ENCODE results near the gene LAMA4. TPM values are rescaled to one million over a fixed set of nuclear protein-coding genes. Genes with fewer than 3 reads are reported as not detected.

Gene LAMA4
- total RNA-seq, 4 donors from 2014 or later, result 229 to 524 (median 468) TPM

- H3K9me3 ChIP-seq, result no peaks in the 10 kb centered on the region
- H3K4me3 ChIP-seq, result no peak overlapping the region
- DNase-seq (ENCODE audit: low spot score in 2 of 2), result no peak
- WGBS, 2 donors, result 76 to 78% methylated on average over 4 of the region's 4 CpGs
- no peaks in the 10 kb centered on the region for H3K27me3 ChIP-seq
- peak overlapping the region in 2 of 4 donors; percentile 5 to 92 for H3K27ac ChIP-seq
- H3K4me1 ChIP-seq, result peaks cover 2 to 83% (median 43%) of the 10 kb centered on the region in 4 donors
- TF ChIP-seq CTCF (IDR thresholded peaks at IDR 0.05), result no peak
- TF ChIP-seq EP300 (IDR thresholded peaks at IDR 0.05), result no peak
- no peak for TF ChIP-seq POLR2A (IDR thresholded peaks at IDR 0.05)
- peaks cover 0 to 20% (median 0%) of the 10 kb centered on the region in 3 donors for H3K36me3 ChIP-seq
Measured at GRCh38 chr6:112207131-112207530, 47.2 kb downstream of the LAMA4 start.

GRCh38 chr6:112206110-112206458 lies 48.3 kb downstream of the LAMA4 start:
- H3K4me1 ChIP-seq, result peaks cover 2 to 94% (median 46%) of the 10 kb centered on the region in 4 donors
- peak overlapping the region in 3 of 4 donors; percentile 51 to 92 (median 83) for H3K27ac ChIP-seq
- no peak overlapping the region for H3K4me3 ChIP-seq
- DNase-seq (ENCODE audit: low spot score in 2 of 2), result no peak
- no peaks in the 10 kb centered on the region for H3K27me3 ChIP-seq
- TF ChIP-seq CTCF (IDR thresholded peaks at IDR 0.05) (no peak), POLR2A (IDR thresholded peaks at IDR 0.05) (no peak), EP300 (IDR thresholded peaks at IDR 0.05) (no peak)
- H3K9me3 ChIP-seq, result no peaks in the 10 kb centered on the region
- peaks cover 0 to 18% (median 0%) of the 10 kb centered on the region in 3 donors for H3K36me3 ChIP-seq

- peaks cover 0 to 22% (median 0%) of the 10 kb centered on the region in 3 donors for H3K36me3 ChIP-seq
- H3K27me3 ChIP-seq, result no peaks in the 10 kb centered on the region
- H3K4me3 ChIP-seq, result no peak overlapping the region
- peak overlapping the region; percentile 51 to 92 (median 77) for H3K27ac ChIP-seq
- H3K4me1 ChIP-seq, result peaks cover 2 to 89% (median 46%) of the 10 kb centered on the region in 4 donors
- 73% methylated on average over 5 of the region's 5 CpGs for WGBS, 2 donors
- no peaks in the 10 kb centered on the region for H3K9me3 ChIP-seq
- no peak for TF ChIP-seq POLR2A (IDR thresholded peaks at IDR 0.05)
- no peak for TF ChIP-seq CTCF (IDR thresholded peaks at IDR 0.05)
- TF ChIP-seq EP300 (IDR thresholded peaks at IDR 0.05), result no peak
- no peak for DNase-seq (ENCODE audit: low spot score in 2 of 2)
Measured at GRCh38 chr6:112205427-112206109, 48.8 kb downstream of the LAMA4 start.

GRCh38 chr6:112204350-112204706 lies 50.0 kb downstream of the LAMA4 start:
- DNase-seq (ENCODE audit: low spot score in 2 of 2), result no peak
- TF ChIP-seq CTCF (IDR thresholded peaks at IDR 0.05) (no peak), EP300 (IDR thresholded peaks at IDR 0.05) (no peak)
- H3K9me3 ChIP-seq, result no peaks in the 10 kb centered on the region
- WGBS, 2 donors, result 31 to 38% methylated on average over 4 of the region's 4 CpGs
- H3K4me3 ChIP-seq, result no peak overlapping the region
- H3K4me1 ChIP-seq, result peaks cover 2 to 81% (median 43%) of the 10 kb centered on the region in 4 donors
- H3K27ac ChIP-seq, result peak overlapping the region; percentile 69 to 92 (median 77)
- peaks cover 0 to 25% (median 0%) of the 10 kb centered on the region in 3 donors for H3K36me3 ChIP-seq
- H3K27me3 ChIP-seq, result no peaks in the 10 kb centered on the region

GRCh38 chr6:112203577-112204349 lies 50.6 kb downstream of the LAMA4 start:
- Histone ChIP-seq H3K4me1 (peaks cover 2 to 81% (median 41%) of the 10 kb centered on the region in 4 donors), H3K9me3 (no peaks in the 10 kb centered on the region), H3K36me3 (peaks cover 0 to 25% (median 0%) of the 10 kb centered on the region in 3 donors), H3K27me3 (no peaks in the 10 kb centered on the region), H3K4me3 (peak overlapping the region in 1 of 4 donors; percentile 2), H3K27ac (peak overlapping the region; percentile 69 to 92 (median 77))
- DNase-seq (ENCODE audit: low spot score in 2 of 2), result no peak
- TF ChIP-seq CTCF (IDR thresholded peaks at IDR 0.05) (no peak), EP300 (IDR thresholded peaks at IDR 0.05) (peak in 1 of 2 donors; percentile 35)
- WGBS, 2 donors, result 37 to 41% methylated on average over 6 of the region's 6 CpGs
